ENCODE measurements around the gene ARHGAP29. TPM values are rescaled to one million over a fixed set of nuclear protein-coding genes. Genes with fewer than 3 reads are reported as not detected.

ARHGAP29 gene
- total RNA-seq, 6 experiments from 2014 or later, result 36.9 to 60.3 (median 52.9) TPM

DNA sequence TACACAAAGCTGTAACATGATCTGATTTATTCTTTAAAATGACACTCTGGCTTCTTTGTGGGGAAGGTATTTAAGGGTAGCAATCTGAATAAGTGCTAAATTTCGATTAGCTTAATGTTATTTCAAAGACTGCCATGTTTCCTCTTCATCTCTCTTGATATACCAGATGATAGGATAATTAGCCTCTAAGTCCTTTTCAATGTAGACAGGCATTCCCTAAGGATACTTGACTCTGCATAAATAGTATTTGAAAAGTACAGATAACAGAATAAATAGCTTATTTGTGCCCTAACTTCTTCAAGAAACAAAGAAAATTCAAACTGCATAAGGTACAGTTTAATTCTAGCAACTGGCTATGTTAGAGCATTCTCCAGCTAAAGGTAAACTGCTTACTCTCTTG is 46.2 kb downstream of the ARHGAP29 start:
- DNase-seq, result no peak
- no peak overlapping the region for H3K27ac Mint-ChIP-seq
- peaks cover 49% of the 10 kb centered on the region for H3K36me3 Mint-ChIP-seq (ENCODE audit: low read depth)
- H3K4me1 Mint-ChIP-seq (ENCODE audit: low read depth), result peaks cover 18% of the 10 kb centered on the region
- no peak overlapping the region for H3K4me3 Mint-ChIP-seq
- TF ChIP-seq, protein P1, sequence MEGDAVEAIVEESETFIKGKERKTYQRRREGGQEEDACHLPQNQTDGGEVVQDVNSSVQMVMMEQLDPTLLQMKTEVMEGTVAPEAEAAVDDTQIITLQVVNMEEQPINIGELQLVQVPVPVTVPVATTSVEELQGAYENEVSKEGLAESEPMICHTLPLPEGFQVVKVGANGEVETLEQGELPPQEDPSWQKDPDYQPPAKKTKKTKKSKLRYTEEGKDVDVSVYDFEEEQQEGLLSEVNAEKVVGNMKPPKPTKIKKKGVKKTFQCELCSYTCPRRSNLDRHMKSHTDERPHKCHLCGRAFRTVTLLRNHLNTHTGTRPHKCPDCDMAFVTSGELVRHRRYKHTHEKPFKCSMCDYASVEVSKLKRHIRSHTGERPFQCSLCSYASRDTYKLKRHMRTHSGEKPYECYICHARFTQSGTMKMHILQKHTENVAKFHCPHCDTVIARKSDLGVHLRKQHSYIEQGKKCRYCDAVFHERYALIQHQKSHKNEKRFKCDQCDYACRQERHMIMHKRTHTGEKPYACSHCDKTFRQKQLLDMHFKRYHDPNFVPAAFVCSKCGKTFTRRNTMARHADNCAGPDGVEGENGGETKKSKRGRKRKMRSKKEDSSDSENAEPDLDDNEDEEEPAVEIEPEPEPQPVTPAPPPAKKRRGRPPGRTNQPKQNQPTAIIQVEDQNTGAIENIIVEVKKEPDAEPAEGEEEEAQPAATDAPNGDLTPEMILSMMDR (IDR thresholded peaks at IDR 0.05), result no peak
- H3K27me3 Mint-ChIP-seq (ENCODE audit: insufficient read depth), result no peaks in the 10 kb centered on the region
- no peaks in the 10 kb centered on the region for H3K9me3 Mint-ChIP-seq

DNA sequence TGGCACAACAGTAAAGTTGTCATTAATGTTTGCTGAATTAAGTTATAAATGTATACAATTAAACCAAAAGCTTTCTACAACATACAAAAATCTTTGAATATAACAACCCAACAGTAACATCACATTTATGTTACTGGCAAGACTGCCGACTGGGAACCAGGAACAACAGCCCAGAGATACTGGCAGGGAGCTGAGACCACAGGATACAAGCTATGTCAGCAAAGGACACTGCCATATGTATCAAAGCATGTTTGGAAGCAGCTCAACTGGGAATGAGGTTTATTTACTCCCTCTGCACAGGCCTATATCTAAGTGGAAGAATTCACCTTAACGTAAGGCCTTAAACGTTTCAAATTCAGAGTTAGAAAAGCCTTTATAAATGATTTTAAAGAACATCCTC is 50.4 kb downstream of the ARHGAP29 start:
- H3K27me3 Mint-ChIP-seq (ENCODE audit: insufficient read depth), result no peaks in the 10 kb centered on the region
- H3K4me1 Mint-ChIP-seq (ENCODE audit: low read depth), result peaks cover 14% of the 10 kb centered on the region
- H3K36me3 Mint-ChIP-seq (ENCODE audit: low read depth), result peaks cover 51% of the 10 kb centered on the region
- TF ChIP-seq, protein P1 (IDR thresholded peaks at IDR 0.05), result no peak
- no peak overlapping the region for H3K4me3 Mint-ChIP-seq
- H3K9me3 Mint-ChIP-seq, result no peaks in the 10 kb centered on the region
- no peak for DNase-seq
- H3K27ac Mint-ChIP-seq, result no peak overlapping the region

DNA sequence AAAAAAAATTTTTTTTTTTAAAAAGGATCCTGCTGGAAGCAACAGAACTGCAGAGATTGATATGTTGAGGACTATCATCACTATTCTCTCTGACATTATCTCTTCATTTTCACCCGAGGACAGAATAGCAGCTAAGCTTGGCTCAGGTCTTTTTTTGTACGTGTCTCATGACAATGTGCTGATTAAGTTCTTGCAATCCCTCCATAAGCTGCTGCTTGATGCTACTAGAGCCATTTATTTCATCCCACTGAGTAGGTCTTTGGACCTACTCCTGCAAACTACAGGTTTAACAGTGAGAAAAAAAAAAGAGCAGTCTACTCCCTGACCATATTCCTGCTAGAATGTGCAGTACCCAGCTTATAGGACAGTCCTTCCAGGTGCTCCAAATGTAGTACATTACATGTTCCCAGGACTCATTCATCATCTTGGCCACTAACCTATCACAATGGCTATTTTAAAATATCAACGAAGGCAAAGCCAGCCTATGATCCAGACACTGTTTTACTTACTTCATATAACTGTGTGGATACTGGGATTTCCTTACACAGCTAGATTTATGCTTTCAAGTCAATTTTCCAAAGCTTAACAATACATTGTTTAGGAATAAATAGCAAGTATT is 54.1 kb downstream of the ARHGAP29 start:
- Mint-ChIP-seq H3K27me3 (ENCODE audit: insufficient read depth) (no peaks in the 10 kb centered on the region), H3K36me3 (ENCODE audit: low read depth) (peaks cover 63% of the 10 kb centered on the region), H3K4me1 (ENCODE audit: low read depth) (peaks cover 30% of the 10 kb centered on the region), H3K9me3 (no peaks in the 10 kb centered on the region), H3K27ac (no peak overlapping the region), H3K4me3 (no peak overlapping the region)
- TF ChIP-seq, protein P1 (IDR thresholded peaks at IDR 0.05), result no peak
- DNase-seq, result no peak

DNA sequence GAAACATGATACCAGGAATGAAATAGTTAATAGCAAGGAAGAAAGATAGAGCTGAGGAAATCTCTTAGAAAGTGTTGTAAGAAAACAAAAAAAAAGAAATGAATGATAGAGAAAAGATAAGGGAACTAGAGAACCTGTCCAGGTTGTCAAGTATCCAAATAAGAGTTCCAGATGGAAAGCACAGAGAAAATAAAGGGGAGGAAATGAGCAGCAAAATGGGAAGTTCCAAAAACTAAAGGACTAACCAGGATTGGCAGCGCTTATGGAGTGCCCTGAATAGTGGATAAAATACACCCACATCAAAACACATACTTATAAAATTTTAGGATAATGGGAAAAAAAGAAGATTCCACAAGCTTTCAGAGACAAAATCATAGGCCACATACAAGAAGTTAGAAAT is 55.2 kb downstream of the ARHGAP29 start:
- TF ChIP-seq, protein P1 (IDR thresholded peaks at IDR 0.05), result no peak
- Mint-ChIP-seq H3K4me1 (ENCODE audit: low read depth) (peaks cover 30% of the 10 kb centered on the region), H3K36me3 (ENCODE audit: low read depth) (peaks cover 71% of the 10 kb centered on the region), H3K9me3 (no peaks in the 10 kb centered on the region), H3K27ac (no peak overlapping the region), H3K4me3 (no peak overlapping the region), H3K27me3 (ENCODE audit: insufficient read depth) (no peaks in the 10 kb centered on the region)
- no peak for DNase-seq

DNA sequence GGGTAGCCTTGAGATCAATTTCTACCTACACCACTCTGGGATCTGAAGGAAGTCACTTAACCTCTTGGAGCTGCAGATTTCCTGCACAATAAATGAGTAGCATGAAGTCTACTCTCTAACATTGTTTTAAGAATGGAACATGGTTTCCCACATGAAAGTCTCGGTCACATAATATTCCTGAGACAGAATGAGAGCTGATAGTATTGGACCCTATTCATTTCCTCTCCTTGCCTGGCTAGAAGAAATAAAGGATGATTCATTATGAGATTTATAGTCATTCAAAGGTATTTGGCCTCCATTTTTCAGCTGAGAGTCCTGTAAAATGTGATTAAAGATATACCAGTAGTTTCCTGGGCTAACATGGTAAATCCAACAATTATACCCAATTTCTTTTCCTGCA is 56.7 kb downstream of the ARHGAP29 start:
- H3K4me3 Mint-ChIP-seq, result no peak overlapping the region

More for the DNA sequence above, 56.7 kb downstream of the ARHGAP29 start:
- Mint-ChIP-seq H3K4me1 (ENCODE audit: low read depth) (peaks cover 30% of the 10 kb centered on the region), H3K9me3 (no peaks in the 10 kb centered on the region), H3K27me3 (ENCODE audit: insufficient read depth) (no peaks in the 10 kb centered on the region), H3K36me3 (ENCODE audit: low read depth) (peaks cover 78% of the 10 kb centered on the region), H3K27ac (peak overlapping the region; percentile 40; the same call in 1 of the 2 replicates)
- TF ChIP-seq, protein P1 (IDR thresholded peaks at IDR 0.05), result no peak
- no peak for DNase-seq
